ENCODE results near the gene SMG9.

Gene SMG9

DNA sequence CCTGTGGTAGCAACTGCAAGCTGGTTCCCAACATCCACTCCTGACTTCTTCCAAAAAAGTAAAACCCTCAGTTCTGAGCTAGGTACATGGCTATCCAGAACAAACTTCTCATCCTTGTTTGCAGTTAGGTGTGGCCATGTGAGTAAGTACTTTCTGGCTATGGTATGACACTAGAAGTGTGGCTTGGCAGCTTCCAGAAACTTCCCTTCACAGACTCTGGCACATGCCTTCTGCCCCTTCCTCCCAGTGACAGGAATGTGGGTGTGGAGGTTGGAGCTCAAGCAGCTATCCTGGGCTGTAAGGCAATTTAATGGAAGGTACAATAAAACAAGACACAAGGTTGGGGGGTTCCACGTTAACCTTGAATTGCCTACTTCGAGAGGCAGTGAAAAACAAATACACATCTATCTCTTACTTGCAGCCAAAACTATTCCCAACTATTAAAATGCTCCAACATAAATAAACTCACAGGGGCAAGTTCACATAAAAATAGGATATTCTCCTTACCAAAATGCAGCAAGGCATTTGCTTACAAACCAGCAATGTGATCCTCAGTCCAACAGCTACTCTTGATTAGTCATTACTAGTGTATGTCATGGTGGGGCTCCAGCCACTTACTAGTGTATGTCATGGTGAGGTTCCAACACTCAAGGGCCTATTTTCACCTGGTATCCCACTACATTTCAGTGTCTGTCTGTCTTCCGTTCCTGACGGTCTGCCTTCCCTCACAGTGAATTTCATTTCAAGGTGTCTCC, 3.1 kb downstream of the SMG9 start:
- DNase-seq, result no peak

DNA sequence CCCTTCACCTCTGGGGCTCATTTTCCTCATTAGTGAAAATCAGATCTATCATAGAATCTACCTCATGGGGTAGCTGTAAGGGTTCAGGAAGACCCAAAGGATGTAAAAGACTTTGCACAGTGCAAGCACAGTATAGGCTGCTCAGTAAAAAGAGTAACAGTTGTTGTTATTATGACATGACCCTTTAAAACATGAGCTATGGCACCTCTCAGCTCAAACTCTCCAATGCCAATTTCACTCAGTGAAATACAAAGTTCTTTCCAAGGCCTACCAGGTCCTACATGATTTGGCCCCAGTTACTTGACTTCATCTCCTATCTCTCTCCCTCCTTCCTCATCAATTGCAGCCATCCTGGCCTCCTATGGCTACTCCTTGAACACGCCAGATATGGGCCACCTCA, 4.9 kb downstream of the SMG9 start:
- DNase-seq, result no peak

DNA sequence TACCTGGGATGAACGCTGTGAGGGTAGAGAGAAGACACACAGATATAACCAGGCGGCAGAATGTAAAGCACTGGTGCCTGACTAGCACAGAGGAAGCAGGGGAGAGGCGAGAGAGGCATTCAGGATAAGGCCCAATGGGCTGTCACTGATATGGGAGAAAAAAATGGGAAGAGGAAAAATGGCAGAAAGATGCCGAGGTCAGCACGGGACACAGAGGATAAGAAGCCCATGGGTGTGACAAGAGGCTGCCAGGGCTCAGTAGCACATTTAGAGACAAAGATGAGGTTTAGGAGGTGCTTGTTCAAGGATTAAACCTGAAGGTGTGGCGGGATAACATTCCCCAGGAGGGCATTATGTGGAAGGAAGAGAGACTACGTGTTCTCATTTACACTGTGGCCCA, 5.6 kb downstream of the SMG9 start:
- DNase-seq, result no peak

DNA sequence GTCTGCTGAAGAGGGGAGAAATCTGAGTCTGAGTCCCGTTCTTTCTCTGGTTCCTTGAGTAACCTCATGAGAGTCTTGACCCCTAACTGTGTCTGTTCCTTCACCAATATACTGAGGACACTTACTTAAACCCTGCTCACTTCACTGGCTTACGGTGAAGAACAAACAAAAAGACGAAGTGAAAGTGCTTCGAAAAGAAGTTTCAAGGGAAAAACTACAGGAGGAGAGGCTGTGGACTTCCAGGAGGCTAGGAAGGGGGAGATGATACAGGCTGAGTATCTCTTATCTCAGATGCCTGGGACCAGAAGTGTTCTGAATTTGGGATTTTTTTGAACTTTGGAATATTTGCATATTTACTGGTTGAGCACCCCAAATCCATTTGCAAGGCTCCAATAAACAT, 6.1 kb downstream of the SMG9 start:
- no peak for DNase-seq

DNA sequence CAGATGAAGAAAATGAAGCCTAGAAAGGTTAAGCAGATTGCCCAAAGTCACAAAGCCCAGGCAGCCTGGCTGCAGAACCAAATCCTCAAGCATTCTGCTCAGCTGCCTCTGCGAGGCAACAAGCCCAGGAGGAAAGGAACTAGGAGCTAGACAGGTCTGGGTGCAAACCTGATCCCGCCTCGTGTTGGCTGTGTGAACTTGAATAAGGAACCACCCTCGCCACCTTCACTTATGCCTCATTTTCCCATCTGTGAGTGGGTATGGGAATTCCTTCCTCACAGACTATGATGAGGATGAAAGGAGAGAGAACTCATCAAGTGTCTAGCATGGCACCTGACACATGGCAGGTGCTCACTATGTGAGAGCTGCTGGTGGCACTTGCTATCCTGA, 6.6 kb downstream of the SMG9 start:
- no peak for DNase-seq

DNA sequence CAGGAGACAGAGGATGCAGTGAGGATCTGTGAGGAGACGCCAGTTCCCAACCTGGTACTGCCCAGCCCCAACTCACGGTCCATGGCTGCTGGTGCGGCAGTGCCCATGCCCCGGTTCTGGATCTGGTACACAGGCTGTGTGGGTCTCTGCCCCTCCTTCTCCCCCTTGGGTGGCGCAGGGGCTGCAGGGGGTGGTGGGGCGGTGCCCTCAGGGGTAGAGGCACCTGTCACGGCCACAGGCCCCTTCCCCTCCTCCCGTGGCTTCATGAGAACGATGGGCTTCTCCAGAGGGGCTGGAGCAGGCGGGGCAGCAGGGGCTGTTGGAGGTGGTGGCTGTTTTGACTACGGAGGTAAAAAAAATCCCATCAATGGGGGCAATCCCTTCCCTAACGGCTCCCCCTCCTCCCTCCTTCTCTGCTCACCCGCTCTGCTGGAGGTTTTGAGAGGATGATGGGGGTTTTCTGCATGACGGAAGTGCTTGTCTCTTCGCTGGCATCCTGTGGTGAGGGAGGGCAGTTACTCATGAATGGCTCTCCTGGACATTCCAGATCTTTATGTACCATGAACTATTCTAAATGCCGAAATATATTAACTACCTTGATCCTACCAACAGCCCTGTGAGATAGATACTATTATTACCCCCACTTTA, 7.1 kb downstream of the SMG9 start:
- no peak for DNase-seq

DNA sequence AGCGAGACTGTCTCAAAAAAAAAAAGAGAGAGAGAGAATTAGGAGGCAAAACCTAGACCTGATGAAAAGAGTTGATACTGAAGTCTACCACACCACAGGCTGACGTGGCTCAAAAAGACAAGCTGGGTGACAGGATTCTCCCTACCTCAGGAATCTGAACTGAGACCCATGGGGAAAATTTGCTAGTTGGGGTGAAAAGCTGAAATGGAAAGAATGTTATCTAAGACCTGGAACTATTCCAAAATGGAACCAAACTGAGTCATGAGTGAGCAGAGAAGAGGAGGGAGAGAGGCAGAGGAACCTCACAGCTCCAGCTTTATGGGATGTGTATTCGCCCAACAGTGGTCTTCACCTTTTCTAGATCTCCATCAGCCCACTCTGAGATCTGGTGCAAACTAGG, 11.7 kb downstream of the SMG9 start:
- DNase-seq, result no peak

DNA sequence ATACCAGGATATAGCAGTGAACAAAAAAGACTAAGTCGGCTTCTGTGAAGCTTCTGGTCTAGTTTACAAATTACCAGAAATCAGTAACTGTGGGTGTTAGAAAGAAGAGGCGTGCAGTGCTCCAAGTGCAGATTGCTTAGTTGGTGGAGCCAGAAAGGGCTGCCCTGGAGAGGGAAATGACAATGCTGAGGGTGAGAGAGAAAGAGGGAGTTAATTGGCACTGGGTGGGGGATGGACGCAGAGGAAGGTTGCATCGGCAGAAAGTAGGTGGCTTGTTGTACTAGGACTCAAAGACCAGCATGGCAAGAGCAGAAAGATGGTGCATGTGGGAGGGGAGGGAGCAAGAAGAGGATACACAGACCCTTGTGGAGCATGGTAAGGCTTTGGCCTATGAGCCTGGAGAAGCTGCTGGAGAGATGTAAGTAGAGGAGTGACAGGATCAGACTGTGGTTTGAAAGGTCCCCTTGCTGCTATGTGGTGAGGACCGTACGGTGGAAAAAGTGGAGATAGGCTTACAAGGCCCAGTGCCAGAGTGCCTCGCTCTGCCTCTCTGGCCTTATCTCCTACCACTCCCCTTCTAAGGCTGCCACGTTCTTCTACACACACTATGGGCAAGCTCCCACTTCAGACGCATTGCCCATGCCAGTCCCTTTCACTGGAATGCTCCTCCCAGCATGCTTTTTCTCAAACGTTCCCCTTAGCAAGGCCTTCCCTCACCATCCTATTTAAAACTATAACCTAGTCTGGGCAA, 13.5 kb downstream of the SMG9 start:
- no peak for DNase-seq

DNA sequence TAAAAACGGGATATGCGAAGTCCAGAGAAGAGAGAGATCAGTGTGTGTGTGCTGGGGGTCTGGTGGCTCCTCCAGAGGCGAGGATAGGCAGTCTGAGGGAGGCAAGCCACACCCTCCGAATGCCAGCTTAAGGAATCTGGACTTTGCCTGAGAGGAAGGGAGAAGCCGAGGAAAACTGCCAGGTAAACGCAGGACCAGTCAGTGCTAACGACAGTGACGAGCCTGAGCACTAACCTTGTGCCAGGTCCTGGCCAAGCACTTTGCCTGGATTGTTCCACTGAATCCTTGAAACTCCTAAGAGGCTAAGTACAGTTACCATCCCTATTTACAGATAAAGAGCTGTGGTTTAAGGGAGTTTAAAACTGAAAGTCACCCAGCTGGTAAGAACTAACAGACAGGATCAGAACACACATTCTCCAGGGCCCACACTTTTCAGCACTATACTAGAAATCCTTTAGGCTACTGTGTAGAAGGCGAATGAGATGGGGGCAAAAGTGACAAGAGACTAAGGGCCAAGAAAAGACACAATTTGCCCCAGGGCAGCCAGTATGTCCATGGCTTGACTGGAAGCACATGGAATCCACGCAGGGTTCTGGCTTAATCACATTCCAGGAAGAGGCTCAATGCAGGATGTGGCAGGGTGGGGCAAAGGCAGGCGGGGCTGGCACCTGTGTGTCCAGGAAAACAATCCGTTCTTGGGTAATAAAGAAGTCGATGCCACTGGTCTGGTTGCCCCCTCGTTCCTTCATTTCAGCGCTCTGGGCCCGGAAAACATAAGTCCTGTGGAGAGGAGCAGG, 15.1 kb downstream of the SMG9 start:
- DNase-seq, result no peak

DNA sequence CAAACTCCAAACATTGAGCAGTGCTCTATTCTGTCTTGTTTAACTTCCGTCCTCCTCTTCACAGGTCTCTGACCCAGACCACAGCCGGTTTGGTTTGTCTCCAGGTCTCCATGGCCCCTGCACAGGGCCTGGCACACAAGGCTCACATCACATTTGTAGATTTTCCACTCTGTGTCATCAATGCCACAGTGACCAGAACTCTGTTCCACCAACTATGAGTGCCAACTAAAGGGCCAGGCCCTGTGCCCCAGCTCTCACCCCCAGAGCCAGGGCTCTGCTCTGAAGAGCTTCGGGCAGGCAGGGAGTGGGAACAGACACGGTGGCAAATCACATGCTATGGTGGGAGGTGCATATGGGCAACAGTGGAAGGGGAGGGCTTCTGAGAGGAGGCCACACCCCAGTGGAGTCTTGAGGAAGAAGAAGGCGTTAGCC, 16.0 kb downstream of the SMG9 start:
- DNase-seq, result no peak

DNA sequence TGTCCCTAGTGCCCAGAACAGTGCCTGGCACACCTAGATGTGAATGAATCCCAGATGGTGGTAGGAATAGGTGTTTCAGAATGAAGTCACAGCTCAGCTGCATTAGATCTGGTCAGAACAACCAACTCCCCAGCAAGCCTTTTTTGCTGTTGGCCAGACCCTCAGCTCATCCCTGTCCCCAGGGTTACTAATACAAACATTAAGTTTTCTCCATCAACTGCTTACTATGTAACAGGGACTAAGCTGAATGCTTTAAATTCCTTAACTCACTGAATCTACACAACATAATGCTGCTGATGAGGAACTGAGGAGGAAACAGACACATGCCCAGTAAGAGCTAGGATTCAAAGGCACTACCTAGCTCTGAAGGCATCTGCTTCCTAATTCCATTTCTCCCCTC, 18.8 kb downstream of the SMG9 start:
- DNase-seq, result no peak

DNA sequence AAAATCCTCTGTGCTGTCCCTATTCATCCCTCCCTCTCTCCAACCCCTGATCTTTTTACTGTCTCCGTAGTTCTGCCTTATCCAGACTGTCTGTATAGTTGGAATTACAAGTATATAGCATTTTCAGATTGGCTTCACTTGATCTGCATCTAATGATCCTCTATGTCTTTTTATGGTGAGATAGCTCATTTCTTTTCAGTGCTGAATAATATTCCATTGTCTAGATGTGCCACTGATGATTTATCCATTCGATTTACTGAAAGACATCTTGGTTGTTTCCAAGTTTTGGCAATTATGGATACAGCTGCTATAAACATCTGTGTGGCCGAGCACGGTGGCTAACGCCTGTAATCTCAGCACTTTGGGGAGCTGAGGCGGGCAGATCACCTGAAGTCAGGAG, 19.7 kb downstream of the SMG9 start:
- no peak for DNase-seq

DNA sequence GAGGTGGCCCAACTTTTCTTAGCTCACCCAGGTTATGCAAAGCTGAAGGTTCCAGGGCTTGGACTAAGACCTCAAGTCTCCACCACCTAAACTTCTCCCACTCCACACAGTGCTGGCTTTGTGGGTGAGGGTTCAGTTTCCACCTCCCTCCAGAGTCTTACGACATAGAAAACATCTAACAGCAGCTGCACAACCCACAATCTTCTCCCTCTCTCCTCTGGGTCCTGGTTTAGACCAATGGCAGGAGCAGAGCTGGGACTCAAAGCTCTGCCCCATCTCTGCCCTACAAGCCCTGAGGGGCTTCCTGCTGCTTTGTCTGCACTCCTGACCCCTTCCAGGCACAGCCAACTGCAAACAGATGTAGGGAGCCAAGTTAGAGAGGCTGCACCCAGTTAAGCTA, 22.9 kb downstream of the SMG9 start:
- no peak for DNase-seq

DNA sequence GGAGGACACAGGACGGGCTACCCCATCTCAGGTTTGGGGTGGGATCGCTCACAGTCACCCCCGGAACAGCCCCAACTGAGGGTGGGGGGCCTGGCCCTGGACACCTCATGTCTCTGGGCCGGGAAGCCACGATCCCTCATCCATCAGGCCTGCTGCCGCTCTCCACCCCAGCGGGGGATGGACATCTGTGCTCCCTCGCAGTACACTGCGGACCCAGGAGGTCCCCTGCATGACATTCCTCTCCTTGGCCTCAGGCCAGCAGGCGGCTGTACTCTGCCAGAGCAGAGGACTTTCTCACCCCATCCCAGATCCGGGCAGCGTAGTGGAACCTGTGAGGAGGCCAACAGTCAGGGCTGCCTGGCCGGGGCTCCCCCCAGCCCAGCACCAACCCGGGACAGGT, 23.4 kb downstream of the SMG9 start:
- no peak for DNase-seq

DNA sequence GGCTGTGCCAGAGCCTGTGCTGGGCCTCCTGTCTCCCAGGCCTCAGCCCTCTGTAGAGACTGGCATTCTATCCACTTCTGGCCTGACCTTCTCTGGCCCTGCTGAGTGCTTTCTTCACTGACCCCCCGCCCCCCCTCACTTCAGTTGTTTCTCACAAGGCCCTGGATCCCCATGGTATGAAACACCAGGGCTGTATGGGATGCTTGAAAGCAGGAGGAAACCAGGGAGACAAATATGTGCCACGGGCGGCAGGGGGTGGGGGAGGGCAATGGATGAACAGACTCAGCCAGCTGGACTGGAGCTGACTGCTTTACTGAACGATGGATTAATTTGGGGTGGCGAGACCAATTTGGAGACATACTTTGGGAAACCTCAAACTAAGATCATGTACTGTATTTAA, 24.8 kb downstream of the SMG9 start:
- DNase-seq, result no peak

DNA sequence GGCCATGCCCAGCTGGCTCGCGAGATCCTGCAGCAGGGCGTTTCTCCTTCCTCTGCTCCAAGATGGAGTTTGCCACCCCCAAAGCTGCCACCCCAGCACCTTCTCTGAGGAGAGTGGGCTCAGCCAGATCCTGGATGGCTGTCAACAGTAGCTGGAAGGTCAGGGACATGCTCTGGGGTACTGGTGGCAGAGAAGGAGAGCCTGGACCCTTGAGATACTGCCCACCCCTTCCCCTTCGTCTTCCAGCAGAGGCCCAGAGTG, 27.2 kb downstream of the SMG9 start:
- no peak for DNase-seq

DNA sequence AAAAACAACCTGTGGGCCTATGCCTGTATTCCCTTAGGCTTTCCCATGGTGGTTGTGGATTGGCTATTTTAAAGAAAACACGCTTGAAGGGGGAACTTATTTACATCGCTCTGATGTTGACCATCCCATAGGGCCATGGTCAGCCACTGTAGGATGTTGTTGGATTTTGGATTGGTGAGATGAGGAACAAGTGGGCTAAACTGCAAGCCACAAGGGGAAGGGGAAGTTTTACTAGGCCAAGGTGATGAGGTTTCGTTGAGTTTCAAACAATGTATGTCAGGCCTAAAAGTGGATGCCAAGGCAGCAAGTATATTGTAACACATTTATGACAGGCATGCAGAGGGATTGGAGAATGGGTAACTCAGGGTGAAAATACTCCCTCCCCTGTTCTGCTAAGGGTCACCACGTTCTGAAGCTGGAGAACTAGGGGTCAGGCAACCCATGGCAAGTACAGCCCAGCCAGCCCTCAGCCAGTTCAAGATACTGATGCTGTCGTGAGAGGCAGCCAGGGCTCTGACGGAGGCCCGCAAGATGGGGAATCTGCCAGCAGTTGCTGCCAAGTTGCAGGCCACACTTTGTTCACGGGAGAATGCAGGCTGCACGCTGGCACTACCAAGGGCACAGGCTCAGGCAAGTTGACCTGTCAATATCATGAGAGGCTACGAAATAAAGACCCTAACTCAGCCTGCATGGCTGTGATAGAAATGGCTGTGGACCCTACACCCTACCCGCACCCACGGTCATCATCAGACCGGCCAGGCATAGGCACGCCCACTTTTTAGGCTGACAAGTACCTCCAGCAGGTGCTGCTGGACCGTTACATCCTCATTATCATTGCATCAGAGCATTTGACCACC, 27.8 kb downstream of the SMG9 start:
- no peak for DNase-seq

DNA sequence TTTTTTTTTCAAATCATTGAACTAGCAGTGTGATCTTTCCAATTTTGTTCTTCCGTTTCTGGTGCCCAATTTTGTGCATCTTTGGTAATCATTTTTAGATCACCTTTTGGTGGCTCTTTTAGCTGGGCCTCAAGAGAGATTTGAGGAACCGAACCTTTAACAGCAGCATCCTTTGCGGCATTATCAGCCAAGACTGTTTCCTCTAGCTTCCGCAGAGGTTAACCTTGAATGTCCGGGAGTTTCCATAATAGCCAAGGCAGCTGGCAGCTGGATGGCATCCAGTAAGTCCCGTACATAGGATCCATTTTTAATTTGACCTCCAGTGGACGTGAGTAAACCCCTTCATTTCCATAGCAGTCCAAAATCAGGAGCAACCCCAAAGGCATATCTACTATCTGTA, 29.3 kb downstream of the SMG9 start:
- DNase-seq, result no peak

DNA sequence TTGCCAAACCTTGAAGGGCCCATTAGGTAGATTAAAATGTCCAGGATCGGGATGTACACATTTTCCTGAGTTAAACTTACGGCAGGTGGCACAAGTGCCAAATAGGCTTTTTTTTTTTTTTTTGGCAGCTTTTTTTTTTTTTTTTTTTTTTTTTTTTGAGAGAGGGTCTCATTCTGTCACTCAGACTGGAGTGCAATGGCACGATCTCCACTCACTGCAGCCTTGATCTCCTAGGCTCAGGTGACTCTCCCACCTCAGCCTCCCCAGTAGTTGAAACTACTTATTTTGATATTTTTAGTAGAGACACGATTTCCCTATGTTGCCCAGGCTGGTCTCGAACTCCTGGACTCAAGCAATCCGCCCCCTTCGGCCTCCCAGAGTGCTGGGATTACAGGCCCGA, 29.9 kb downstream of the SMG9 start:
- no peak for DNase-seq

DNA sequence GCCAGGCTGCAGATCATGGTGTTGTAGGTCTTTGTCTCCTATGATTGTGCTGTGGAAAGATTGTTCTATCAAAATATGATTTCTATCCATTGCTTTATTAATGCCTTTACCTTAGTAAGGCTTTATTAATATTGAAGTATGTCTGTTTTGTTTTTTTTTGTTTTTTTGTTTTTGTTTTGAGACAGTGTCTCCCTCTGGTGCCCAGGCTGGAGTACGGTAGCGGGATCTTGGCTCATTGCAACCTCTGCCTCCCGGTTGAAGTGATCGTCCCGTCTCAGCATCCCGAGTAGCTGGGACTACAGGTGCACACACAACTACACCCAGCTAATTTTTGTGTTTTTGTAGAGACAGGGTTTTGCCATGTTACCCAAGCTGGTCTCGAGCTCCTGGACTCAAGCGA, 31.2 kb downstream of the SMG9 start:
- DNase-seq, result no peak

DNA sequence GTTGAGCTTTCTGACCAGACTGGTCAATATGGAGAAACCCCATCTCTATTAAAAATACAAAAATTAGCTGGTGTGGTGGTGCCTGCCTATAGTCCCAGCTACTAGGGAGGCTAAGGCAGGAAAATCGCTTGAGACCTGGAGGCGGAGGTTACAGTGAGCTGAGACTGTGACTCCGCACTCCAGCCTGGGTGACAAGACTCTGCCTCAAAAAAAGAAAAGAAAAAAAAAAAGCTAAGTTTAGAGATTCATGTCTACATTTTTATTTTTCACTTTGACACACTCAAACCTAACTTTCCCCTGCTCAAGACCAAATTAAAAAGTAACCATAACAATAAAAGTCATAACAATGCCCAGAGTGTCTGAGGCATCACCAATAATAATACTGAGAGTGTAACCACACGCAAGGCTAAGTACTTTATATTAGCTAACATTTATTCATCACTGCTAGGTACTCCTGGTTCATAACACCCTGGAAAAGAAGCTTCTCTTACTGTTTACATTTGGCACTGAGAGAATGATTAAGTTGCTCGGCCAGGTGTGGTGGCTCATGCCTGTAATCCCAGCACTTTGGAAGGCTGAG, 33.2 kb downstream of the SMG9 start:
- no peak for DNase-seq

DNA sequence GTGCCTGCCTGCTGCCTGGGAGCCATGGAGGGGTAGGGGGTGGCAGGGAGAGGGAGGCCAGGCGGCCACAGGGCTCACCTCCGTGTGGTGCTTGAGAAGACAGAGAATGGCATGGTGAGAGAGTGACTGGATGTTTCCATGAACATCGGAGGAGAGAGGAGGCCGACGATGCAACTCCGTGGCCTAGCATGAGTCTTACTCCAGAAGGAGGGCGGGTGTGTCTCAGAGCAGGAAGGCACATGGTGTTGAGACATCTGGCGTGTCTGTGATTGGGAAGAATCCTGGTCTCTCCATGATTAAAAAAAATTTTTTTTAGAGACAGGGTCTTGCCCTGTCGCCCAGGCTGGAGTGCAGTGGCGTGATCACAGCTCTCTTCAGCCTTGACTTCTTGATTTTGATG, 33.8 kb downstream of the SMG9 start:
- no peak for DNase-seq

All from NCI-H1694 treated with DMSO at 0.1 percent for 48 hours (cell line).